HUES64 (cell line): Measurements from ENCODE around the gene ANKDD1B.
A peak's percentile ranks its signal among the peaks of the same experiment; 100 is the strongest.
"Not testable (repeated sequence)": the region's sequence is repeated elsewhere in the genome, so short reads cannot be mapped to it uniquely, and the experiment has no call there.

ENCODE experiments used
- H3K27ac ChIP-seq: 2 replicates; pipeline ENCODE4 v1.7.0; 2013; ENCODE audit warnings: low read depth, low read length, inconsistent platforms
- H3K27me3 ChIP-seq: 2 replicates; pipeline ENCODE4 v1.6.1; 2013; ENCODE audit warnings: mild to moderate bottlenecking, low read length; ENCODE audit not compliant: insufficient read depth
- H3K36me3 ChIP-seq: 2 replicates; pipeline ENCODE4 v1.6.1; 2013; ENCODE audit warnings: mild to moderate bottlenecking, low read length; ENCODE audit not compliant: insufficient read depth
- H3K4me1 ChIP-seq: 2 replicates; pipeline ENCODE4 v1.6.1; 2013; ENCODE audit warnings: mild to moderate bottlenecking, low read length, moderate library complexity; ENCODE audit not compliant: insufficient read depth
- H3K4me3 ChIP-seq: 2 replicates; pipeline ENCODE4 v1.5.1; 2013; ENCODE audit warnings: mild to moderate bottlenecking, low read length, moderate library complexity
- H3K9ac ChIP-seq: 2 replicates; pipeline ENCODE4 v1.6.1; 2013; ENCODE audit warnings: mild to moderate bottlenecking, low read depth, low read length
- H3K9me3 ChIP-seq: 2 replicates; pipeline ENCODE4 v1.6.1; 2013; ENCODE audit warnings: low read depth, low read length; ENCODE audit not compliant: insufficient read depth
- WGBS: fragments of 150-250, 120-280 bp; methylation state at CpG from one replicate; pipeline ENCODE4 v1.1.7; 2013; ENCODE audit warnings: missing lambda C conversion rate; 5-methylcytosine and 5-hydroxymethylcytosine counted together

Gene ANKDD1B

GRCh38 chr5:75600535-75600934 is 10.7 kb upstream of the ANKDD1B start:
- no peak overlapping the region for H3K9ac ChIP-seq
- H3K27ac ChIP-seq: no peak overlapping the region
- no peak overlapping the region for H3K4me3 ChIP-seq
- H3K36me3 ChIP-seq: peaks cover 8% of the 10 kb centered on the region
- H3K9me3 ChIP-seq: no peaks in the 10 kb centered on the region
- peaks cover 11% of the 10 kb centered on the region for H3K4me1 ChIP-seq
- H3K27me3 ChIP-seq: no peaks in the 10 kb centered on the region

- Histone ChIP-seq H3K4me3 (no peak overlapping the region), H3K27me3 (no peaks in the 10 kb centered on the region), H3K4me1 (peaks cover 13% of the 10 kb centered on the region), H3K9ac (no peak overlapping the region), H3K27ac (no peak overlapping the region), H3K9me3 (no peaks in the 10 kb centered on the region), H3K36me3 (peaks cover 3% of the 10 kb centered on the region)
- 95% methylated on average over 1 of the region's 1 CpG for WGBS
Measured at GRCh38 chr5:75601567-75601966, 9.7 kb upstream of the ANKDD1B start.

DNA sequence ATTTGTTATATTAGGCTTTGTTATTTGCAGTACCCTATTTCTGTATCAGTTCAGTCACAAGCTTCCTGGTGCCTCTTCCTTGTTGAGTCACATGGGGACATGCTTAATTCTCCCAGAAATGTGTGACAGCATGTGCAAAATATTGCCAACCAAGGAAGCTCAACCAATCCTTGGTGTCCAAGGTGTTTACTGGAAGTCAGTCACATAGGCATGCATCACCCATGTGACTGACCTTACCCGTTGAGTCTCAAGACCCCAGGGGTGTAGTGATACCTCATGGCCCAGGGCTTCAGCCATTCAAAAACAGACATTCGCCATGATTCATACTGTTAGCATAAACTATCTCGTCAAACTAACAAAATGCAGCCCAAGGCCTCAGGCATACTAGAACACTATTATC is 9.3 kb upstream of the ANKDD1B start:
- H3K27ac ChIP-seq: no peak overlapping the region

DNA sequence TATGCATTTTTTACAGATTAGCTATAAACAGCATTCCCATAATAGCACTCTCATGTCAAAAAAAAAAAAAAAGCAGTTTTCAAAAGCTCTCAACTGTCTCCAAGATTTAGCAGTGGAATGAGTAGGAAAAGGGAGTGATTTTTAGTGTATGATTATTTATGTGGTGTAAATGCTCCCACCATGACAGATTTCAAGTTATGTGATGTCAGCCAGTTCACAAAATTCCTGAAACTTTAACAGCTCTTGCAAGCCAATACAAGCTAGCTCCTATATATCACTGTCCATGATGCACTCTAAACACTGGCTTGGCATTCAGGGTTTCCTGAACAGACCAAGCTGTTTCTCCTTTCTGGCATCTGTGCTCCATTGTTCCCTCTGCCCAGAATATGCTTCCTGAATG is 7.9 kb upstream of the ANKDD1B start:
- Histone ChIP-seq H3K27me3 (no peaks in the 10 kb centered on the region), H3K9ac (no peak overlapping the region), H3K4me3 (no peak overlapping the region), H3K9me3 (no peaks in the 10 kb centered on the region), H3K27ac (no peak overlapping the region), H3K4me1 (peaks cover 17% of the 10 kb centered on the region), H3K36me3 (no peaks in the 10 kb centered on the region)

More for the DNA sequence above, 9.3 kb upstream of the ANKDD1B start:
- no peaks in the 10 kb centered on the region for H3K36me3 ChIP-seq
- H3K4me1 ChIP-seq: peaks cover 17% of the 10 kb centered on the region
- WGBS: 84% methylated on average over 3 of the region's 3 CpGs
- H3K4me3 ChIP-seq: no peak overlapping the region
- H3K27me3 ChIP-seq: no peaks in the 10 kb centered on the region
- H3K9ac ChIP-seq: no peak overlapping the region
- no peaks in the 10 kb centered on the region for H3K9me3 ChIP-seq

- 88% methylated on average over 2 of the region's 2 CpGs for WGBS
- no peak overlapping the region for H3K27ac ChIP-seq
- H3K4me1 ChIP-seq: peaks cover 21% of the 10 kb centered on the region
- no peaks in the 10 kb centered on the region for H3K9me3 ChIP-seq
- H3K4me3 ChIP-seq: no peak overlapping the region
- H3K36me3 ChIP-seq: no peaks in the 10 kb centered on the region
- no peaks in the 10 kb centered on the region for H3K27me3 ChIP-seq
- H3K9ac ChIP-seq: no peak overlapping the region
Measured at GRCh38 chr5:75603821-75604220, 7.4 kb upstream of the ANKDD1B start.

DNA sequence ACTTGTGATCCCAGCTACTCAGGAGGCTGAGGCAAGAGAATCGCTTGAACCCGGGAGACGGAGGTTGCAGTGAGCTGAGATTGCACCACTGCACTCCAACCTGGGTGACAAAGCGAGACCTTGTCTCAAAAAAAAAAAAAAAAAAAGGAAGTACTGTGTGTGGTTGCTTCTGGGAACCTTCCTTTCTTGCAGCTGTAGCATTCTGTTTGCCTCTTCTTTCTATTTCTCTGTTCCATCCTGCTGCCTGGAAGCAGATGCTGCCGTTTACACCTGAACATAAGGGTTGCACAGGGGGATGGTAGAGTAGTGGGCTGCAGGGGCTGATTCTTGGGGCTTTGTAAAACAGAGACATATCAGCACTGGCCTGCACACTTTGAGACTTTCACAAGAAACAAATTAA is 3.9 kb upstream of the ANKDD1B start:
- H3K9ac ChIP-seq, H3K36me3 ChIP-seq: not testable (repeated sequence)
- 96% methylated on average over 5 of the region's 5 CpGs for WGBS

DNA sequence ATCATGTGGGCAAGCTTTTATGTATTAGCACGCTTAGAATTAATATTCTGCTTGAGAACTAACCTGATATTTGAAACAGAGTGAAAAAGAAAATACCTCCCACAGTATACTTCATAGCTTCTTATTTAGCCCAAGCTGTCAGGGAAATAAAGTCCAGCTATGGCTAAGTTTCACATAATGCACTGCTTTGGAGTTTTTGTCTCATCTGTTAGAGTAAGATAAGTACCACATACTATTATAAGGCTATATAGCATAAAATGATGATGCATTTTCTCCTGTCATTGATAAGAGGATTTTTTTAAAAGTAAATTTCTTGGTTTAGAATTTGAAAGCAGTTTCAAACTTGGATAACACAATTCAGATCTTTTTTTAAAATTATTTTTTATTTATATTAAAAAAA is 2.4 kb upstream of the ANKDD1B start:
- Histone ChIP-seq H3K27me3 (0 out of 2 replicates have a peak, but pooled peaks cover 2% of the 10 kb centered on the region), H3K9ac (no peak overlapping the region), H3K4me1 (peaks cover 37% of the 10 kb centered on the region), H3K4me3 (no peak overlapping the region), H3K27ac (no peak overlapping the region), H3K9me3 (no peaks in the 10 kb centered on the region), H3K36me3 (no peaks in the 10 kb centered on the region)
- 88% methylated on average over 1 of the region's 1 CpG for WGBS

More for the DNA sequence above, 3.9 kb upstream of the ANKDD1B start:
- not testable (repeated sequence) for H3K9me3 ChIP-seq, H3K27me3 ChIP-seq, H3K4me3 ChIP-seq, H3K27ac ChIP-seq
- peaks cover 35% of the 10 kb centered on the region for H3K4me1 ChIP-seq

- no peaks in the 10 kb centered on the region for H3K9me3 ChIP-seq
- H3K4me3 ChIP-seq: peak overlapping the region; percentile 16; the same call in 1 of the 2 replicates
- no peaks in the 10 kb centered on the region for H3K36me3 ChIP-seq
- no peak overlapping the region for H3K9ac ChIP-seq
- no peak overlapping the region for H3K27ac ChIP-seq
- 5% methylated on average over 5 of the region's 5 CpGs for WGBS
- H3K4me1 ChIP-seq: peaks cover 34% of the 10 kb centered on the region
- 0 out of 2 replicates have a peak, but pooled peaks cover 2% of the 10 kb centered on the region for H3K27me3 ChIP-seq
Measured at GRCh38 chr5:75610201-75610600, 1.1 kb upstream of the ANKDD1B start.

DNA sequence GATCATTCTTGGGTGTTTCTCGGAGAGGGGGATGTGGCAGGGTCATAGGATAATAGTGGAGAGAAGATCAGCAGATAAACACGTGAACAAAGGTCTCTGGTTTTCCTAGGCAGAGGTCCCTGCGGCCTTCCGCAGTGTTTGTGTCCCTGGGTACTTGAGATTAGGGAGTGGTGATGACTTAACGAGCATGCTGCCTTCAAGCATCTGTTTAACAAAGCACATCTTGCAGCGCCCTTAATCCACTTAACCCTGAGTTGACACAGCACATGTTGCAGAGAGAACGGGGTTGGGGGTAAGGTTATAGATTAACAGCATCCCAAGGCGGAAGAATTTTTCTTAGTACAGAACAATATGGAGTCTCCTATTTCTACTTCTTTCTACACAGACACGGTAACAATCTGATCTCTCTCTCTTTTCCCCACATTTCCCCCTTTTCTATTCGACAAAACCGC is 368 bp upstream of the ANKDD1B start:
- H3K9me3 ChIP-seq: not testable (repeated sequence)
- peak overlapping the region; percentile 75; the same call in 1 of the 2 replicates for H3K27ac ChIP-seq

GRCh38 chr5:75612226-75612569 is 945 bp downstream of the ANKDD1B start:
- Histone ChIP-seq H3K9me3 (no peaks in the 10 kb centered on the region), H3K4me3 (peak overlapping the region; percentile 63), H3K27ac (no peak overlapping the region), H3K4me1 (peaks cover 33% of the 10 kb centered on the region), H3K27me3 (0 out of 2 replicates have a peak, but pooled peaks cover 2% of the 10 kb centered on the region), H3K36me3 (no peaks in the 10 kb centered on the region), H3K9ac (0 out of 2 replicates have a peak overlapping the region, but pooled peaks have one; percentile 74)
- 81% methylated on average over 12 of the region's 12 CpGs for WGBS

More for the DNA sequence above, 368 bp upstream of the ANKDD1B start:
- not testable (repeated sequence) for H3K27me3 ChIP-seq, H3K36me3 ChIP-seq
- Histone ChIP-seq H3K4me3 (peak overlapping the region; percentile 63), H3K4me1 (peaks cover 29% of the 10 kb centered on the region), H3K9ac (peak overlapping the region; percentile 74)
- 30% methylated on average over 8 of the region's 11 CpGs for WGBS

GRCh38 chr5:75612901-75613300 is 1.6 kb downstream of the ANKDD1B start:
- WGBS: 95% methylated on average over 3 of the region's 3 CpGs
- no peak overlapping the region for H3K4me3 ChIP-seq
- H3K36me3 ChIP-seq: no peaks in the 10 kb centered on the region

GRCh38 chr5:75614176-75614575 is 2.9 kb downstream of the ANKDD1B start:
- peaks cover 27% of the 10 kb centered on the region for H3K4me1 ChIP-seq
- H3K4me3 ChIP-seq: no peak overlapping the region
- H3K27ac ChIP-seq: no peak overlapping the region
- no peak overlapping the region for H3K9ac ChIP-seq
- no peaks in the 10 kb centered on the region for H3K9me3 ChIP-seq
- 94% methylated on average over 1 of the region's 1 CpG for WGBS
- 0 out of 2 replicates have a peak, but pooled peaks cover 2% of the 10 kb centered on the region for H3K27me3 ChIP-seq
- no peaks in the 10 kb centered on the region for H3K36me3 ChIP-seq

More at GRCh38 chr5:75612901-75613300, 1.6 kb downstream of the ANKDD1B start:
- Histone ChIP-seq H3K9me3 (no peaks in the 10 kb centered on the region), H3K9ac (no peak overlapping the region), H3K27me3 (0 out of 2 replicates have a peak, but pooled peaks cover 2% of the 10 kb centered on the region), H3K27ac (no peak overlapping the region), H3K4me1 (peaks cover 33% of the 10 kb centered on the region)
